Amniotic epithelial cell (primary cell): ENCODE measurements around the gene WFDC1.

Source experiments
- DNase-seq: peaks from one replicate; pipeline ENCODE4 v3.0.0-alpha.2; 2010; ENCODE audit warnings: low read depth

WFDC1 gene

DNA sequence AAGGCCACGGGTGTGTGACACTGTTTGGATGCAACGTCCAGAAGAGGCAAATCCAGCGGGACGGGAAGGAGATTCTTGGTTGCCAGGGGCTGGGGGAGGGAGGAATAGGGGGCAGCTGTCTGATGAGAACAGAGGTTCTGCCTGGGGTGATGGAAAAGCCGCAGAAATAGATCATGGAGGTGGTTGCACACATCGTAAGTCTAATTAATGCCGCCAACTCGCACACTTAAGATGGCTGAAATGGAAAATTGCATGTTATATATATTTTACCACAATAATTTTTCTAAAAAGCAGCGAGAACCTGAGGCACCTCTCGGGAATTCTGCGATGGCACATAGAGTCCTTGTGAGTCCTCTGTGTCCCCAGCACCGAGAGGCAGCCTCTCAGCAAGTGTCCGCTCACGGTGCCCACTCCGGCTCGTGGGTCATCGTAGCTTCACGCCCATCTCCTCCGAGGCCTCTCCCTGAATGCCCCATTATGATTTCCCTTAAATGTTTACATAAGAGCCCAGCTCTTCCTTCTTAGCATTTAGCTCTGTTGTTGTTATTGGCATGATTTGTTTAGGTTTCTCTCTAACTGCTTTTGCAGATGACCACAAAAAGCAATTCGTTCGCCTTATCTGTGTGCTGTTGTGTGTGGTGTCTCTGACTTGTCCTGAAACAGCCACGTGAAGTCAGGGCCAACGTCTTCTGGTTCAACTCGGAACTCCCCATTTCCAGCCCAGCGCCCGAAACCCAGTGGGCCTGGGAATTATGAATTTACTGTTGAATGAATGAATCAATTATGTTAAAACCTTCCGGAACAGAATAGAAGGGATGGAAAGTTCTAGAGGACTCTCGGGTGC, 7.7 kb downstream of the WFDC1 start:
- DNase-seq = no peak

DNA sequence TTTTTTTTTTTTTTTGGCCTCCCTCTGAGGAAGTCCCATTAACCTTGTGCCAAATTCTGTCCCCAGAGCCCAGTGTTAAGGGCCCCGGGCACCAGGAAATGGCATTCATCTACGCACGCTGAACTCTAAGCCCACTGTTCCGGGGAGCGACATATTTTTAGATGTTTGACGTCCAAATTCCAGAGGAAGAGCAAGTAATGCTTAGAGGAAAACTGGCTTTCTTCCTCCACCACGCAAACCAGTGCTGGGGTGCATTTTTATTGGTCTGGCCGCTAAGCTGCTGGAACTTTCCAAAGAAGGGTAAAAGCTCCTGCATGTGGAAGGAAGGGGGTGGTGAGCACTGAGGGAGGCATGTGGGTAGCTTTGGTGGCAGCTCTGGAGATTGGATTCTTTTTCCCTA, 8.3 kb downstream of the WFDC1 start:
- DNase-seq = no peak

DNA sequence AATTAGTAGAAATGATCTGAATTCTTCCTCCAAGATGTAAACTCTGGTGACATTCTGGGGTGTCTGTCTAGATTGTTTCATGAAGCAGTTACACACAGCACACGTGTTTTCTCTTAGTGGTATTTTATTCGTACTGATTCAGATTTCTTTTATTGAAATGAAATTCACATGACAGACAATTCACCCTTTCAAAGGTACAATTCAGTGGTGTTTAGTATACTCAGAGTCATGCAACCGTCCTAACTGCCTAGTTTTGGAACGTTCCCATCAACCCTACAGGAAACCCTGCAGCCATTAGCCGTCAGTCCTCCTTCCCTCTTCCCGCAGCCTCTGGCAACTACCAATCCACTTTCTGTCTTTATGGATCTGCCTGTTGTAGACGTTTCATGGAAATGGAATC, 8.8 kb downstream of the WFDC1 start:
- DNase-seq = no peak

DNA sequence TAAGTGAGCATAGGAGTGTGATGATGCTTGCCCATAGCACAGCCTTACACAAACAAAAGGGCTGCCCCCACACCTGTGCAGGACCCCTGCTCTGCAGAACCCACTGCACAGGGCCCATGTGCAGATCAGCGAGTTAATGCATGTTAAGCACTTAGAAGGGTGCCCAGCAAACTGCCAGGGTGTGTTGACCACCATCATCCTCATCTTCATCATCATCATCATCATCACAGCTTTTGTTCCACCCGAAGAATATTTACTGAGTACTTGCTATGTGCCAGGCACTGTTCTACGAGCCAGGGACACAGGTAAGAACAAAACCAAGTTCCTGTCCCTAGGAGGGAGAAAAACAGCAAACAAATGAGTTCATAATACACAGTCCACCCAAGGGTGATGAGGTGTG, 11.9 kb downstream of the WFDC1 start:
- no peak for DNase-seq

DNA sequence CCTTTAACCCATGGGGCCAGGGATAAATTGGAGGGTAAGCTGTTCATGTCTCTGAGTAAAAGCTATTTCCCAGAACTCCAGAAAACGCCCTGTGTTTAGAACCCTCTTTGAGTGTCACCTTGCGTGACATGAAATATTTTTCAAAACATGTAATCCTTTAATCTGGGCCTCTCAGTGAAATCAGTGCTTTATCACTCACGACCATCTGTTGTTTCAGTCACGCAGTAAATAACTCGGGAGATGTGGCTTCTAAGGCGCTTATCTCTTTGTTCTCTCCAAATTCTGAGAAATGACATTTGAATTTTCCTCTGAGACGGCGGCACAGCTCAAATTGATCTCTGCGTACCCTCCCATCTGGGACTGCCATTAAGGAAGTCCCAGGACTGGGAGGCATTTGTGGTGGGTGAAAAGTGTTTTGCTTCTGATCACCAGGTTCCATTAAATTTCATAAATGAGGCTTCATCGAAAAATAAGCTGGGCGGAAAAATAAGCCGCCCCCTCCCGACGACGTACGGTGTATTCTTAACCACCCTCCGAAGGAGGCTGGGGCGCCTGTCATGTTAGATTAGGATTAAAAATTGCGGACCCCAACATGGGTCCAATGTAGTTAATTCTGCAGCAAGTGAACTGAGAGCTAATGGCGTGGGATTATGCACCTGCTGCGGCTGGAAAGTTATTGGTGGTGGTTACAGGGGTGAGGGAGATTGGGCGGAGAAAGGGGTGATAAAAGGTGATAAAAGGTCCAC, 12.7 kb downstream of the WFDC1 start:
- DNase-seq = no peak

DNA sequence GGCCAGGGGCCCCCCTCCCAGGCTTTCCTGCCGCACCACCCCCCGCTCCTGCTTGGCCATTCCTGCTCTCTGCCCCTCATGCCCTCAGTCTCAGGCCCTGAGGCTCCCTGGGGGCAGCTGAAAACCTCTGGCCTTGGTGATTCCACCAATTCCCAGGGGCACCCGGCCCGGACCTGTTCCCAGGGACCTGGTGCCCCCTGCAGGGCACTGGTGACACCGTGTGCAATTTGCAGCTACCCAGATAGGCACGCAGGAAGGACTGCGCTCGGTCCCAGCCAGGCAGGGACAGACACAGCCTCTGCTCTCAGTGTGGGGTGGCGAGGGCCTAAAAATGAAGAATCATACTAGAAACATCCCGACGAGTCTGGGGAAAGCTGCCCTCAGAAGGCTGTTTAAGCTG, 13.4 kb downstream of the WFDC1 start:
- no peak for DNase-seq

DNA sequence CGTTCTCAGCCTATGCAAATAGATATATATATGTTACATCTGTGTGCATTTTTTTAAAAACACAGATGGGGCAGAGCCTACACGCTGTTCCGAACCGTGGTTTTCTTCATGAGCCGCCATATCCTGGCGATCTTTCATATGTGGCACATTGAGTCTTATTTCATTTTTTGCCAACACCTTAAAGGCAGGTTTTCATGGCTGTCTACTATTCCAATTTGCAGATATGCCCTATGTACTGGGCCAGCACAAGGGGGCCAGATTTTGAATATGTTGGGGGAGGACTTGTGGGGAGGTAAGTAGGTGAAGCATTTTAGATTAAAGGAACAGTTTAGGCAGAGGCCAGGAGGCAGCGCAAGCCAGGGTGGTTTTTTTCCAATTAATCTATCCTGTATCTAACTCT, 16.0 kb downstream of the WFDC1 start:
- DNase-seq = no peak

DNA sequence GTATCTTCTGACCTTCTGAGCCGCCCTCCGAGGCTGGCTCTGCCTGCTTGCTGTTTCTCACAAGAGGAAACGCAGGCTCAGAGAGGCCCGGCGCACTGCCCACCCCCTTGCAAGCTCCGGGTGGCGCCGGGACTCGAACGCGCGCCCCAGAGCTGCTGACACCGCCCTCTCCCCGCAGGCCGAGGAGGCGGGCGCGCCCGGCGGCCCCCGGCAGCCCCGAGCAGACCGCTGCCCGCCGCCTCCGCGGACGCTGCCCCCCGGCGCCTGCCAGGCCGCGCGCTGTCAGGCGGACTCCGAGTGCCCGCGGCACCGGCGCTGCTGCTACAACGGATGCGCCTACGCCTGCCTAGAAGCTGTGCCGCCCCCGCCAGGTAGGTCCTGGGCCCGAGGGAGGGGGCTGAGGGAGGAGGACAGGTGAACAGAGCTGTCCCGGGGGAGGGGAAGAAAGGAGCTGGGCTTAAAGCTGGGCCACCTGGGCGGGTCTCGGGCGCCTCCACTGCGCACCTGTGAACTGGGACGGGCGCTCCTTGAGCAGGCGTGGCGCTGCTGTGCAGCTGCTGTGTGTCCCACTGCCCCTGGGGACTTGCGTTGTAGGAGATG, 18.2 kb downstream of the WFDC1 start:
- DNase-seq = no peak

DNA sequence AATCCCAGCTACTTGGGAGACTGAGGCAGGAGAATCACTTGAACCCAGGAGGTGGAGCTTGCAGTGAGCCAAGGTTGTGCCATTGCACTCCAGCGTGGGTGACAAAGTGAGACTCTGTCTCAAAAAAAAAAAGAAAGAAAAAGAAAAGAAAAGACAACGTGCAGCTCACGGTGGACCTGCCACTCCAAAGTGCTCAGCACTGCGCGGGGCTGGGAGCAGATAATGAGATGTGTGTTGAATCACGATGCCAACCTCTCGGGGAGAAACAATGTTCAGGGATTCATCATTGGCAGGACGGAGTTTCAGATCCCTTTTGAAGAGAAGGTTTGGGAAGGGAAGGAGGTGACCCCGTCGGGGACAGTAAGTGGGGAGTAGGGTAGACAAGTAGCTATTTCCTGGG, 19.2 kb downstream of the WFDC1 start:
- DNase-seq = no peak

DNA sequence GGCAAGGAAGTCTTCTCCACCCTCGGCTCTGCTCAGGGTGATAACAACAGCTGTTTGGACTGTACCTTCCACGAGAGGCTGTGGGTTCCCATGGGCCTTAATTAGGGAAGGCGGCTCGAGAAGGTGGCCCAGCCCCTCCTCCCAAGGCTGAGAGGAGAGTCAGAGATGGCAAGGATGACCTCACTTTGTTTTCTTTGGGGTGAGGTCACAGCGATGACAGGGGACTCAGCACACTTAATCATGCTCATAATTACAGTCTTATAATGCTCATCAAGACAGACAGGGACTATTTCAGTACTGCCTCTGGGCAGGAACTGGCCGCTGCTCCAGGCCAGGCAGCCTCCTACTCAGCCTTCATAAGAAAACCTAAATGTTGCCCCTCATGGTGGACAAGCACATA, 19.7 kb downstream of the WFDC1 start:
- DNase-seq = no peak

DNA sequence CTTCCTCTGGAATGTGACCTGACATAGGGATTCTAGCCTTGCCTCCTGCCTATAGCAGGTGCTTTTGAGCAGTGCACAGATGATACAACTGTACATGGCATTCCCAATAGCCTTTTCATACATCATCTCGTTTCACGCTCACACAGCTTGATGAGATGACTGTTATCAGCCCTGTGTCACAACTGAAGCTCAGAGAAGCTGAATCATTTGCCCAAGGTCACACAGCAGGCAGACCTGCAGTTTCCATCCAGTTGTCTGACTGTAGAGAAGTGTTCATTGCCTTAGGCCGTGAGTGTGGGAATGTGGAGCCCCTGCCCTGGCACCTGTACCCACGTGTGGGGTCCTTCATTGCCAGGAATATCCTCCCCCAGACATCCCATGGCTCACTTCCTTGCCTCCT, 20.1 kb downstream of the WFDC1 start:
- peak; percentile 22 for DNase-seq

DNA sequence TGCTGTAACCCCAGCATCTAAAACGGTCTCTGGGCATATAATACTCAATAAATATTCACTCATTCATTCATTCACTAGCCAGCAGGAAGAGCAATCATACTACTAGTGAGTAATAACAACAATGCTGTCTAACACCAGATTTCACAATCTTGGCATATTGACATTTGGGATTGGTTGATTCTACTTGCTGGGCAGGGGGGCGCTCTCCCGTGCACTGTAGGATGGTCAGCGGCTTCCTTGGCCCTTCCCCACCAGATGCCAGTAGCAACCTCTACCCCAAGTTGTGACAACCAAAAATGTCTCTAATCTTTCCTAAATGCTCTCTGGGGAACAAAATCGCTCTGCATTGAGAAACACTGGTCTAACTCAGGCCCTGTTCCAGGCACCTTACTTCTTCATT, 20.7 kb downstream of the WFDC1 start:
- DNase-seq = peak; percentile 7

DNA sequence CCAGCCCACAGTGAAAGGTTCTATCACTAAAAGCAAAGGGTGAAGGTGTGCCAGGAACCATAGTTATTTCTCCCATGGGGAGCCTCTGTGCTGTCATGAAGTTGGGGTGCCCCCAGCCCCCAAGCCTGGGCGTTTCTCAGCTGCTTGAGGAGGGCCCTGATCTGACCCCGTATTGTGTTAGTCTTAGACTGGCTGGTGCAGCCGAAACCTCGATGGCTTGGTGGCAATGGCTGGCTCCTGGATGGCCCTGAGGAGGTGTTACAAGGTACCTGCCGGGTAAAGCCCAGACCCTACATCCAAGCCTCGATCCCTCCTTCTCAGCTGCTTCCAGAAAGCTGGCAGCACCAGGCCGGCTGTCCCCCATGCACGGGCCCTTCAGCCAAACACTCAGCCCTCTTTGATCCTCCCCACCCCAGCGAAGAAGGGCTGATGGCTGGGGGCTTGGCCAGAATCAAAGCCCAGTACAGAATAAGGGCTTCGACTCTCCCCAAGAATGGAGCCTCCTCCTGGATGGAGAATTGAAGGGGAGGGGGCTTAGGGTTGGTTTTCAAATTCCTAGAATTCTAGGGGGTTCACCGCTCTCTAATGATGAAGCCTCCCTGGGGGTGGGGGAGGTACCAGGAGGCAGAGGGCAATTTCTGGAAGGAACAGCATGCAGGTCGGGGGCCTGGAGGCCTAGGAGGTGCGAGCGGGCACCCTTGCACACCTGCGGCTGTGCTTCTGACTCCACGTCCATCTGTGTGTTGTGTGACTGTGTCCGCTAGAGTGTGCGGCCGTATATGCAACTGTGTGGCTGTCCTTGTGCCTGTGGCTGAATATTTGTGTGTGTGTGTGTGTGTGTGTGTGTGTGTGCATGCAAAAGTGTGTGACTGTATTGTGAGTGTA, 23.7 kb downstream of the WFDC1 start:
- no peak for DNase-seq

DNA sequence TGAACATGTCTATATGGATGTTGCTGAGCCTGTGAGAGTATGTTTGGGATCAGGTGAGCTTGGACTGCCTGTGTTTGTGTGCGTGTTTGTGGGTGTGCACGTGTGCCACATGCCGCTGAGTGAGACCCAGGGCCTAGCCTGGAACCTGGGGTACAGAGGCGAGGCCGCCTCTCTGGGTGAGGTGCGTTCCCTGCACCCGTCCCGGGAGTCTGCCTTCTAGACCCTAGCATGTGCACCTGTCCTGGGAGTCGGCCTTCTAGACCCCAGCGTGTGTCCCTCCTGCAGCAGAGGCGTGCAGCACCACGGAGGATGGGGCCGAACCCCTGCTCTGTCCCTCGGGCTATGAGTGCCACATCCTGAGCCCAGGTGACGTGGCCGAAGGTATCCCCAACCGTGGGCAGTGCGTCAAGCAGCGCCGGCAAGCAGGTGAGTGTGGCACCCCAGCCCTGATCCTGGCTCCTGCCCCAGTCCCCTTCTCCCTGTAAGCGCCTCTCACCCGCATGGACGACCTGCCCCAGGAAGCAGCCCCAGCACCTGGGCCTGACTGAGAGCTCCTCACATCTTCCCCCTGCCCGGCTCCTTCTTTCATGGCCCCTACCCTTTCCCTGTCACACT, 24.6 kb downstream of the WFDC1 start:
- no peak for DNase-seq

DNA sequence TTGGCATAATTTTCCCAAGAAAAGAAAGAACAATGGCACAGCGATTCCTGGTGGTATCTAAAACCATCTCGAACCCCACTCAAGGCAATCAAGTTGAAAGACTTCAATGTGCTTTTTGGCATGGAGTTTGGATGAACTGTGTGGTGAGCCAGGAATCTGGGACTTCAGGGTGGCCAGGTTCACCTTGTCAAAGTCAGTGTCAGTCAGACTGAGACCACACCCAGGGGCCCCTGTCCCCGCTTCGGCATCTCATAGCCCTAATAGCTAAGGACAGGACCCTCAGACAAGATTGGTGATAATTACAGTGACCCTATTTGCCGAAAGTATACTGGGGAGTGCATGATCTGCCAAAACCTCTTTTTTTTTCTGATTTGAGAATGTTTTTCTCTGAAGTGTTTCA, 25.8 kb downstream of the WFDC1 start:
- DNase-seq = no peak

DNA sequence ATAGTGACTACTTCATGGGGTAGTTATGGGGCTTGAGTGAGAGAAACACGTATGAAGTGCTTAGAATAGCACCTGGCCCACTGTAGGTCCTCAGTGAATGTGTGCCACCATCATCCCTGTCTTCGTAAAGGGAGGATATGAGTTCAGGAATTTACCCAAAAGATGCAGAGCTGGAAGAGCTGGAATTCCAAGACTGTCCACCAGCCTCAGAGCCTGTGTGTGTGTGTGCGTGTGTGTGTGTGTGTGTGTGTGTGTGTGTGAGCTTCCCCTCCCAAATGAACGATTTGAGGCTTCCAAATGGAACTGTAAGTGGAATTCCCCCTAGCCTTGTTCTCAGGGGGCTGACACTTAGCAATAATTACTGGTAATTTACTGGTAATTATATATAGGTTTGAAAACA, 27.3 kb downstream of the WFDC1 start:
- no peak for DNase-seq

DNA sequence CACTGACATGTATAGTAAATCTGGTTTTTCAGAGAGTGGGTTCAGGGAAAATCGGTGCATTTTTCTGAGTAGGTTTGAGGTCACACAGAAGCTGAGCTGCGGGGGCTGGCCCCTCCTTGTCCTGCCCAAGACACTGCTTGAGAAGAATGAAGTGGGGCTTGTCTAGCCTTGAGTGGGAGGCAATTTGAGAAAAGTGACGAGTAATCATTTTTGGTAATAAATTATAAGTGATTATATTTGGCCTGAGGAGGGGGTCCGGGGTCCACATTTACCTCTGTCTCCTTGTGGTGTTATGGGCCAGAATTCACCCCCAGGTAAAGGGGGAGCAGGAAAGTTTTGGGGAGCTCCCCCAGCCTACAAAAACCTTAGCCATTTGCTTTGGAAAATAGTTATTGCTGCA, 28.1 kb downstream of the WFDC1 start:
- DNase-seq = no peak

DNA sequence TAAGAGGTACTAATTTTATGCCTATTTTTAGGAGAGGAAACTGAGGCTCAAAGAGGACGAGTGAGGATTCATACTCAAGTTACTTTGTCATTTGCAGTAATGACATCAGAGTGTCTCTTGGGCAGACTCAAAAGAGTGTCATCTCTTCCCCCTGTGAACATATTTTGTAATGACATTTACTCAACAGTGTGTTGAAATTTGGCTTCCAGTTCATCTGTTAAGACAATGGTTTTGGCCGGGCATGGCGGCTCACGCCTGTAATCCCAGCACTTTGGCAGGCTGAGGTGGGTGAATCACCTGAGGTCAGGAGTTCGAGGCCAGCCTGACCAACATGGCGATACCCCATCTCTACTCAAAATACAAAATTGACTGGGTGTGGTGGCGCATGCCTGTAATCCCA, 28.9 kb downstream of the WFDC1 start:
- peak; percentile 11 for DNase-seq

DNA sequence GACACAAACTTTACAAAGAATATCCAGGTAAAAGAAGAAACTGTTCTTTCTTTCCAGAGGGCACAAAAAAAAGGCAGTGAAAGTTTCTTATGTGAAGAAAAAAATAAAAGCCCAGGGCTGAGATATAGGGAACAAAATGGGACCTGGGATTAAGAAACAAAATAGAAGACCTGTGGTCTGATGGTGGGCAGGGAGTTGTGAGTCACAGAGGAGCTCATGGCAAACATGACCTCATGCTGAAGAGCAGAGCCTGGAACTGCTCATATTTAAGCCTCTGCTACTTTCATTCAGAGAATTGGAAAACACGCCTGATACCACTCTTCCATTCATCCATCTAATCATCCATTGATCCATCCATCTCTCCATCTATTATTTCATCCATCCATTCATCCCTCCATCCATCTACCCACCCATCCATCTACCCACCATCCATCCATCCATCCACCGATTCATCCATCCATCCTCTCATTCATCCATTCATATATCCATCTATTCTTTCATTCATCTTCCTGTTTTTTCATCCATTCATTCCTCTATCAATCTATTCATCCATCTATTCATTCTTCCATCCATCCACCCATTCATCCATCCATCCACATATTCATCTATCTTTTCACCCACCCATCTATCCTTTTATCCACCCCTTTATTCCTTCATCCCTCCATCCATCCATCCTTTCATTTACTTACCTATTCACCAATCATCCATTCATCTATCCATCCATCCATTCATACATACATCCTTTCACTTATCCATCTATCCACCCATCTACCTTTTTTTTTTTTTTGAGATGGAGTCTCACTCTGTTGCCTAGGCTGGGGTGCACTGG, 30.0 kb downstream of the WFDC1 start:
- peak; percentile 16 for DNase-seq

DNA sequence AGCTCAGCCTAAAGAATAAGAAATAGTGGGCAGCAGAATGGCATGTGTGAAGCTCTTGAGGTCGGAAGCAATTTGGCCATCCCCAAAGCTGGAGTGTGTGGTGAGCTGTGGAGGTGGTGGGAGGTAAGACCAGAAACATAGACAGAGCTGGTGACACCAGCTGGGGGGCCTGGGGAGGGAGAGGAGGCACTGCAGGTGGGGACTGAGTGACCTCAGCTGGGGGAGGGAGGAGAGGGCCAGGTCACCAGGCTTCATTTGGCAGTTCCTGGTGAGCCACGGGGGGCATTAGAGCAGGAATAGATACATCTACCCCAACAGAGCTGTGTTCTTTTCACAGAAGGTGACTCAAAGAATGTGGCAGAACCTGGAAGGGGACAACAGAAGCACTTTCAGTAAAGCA, 31.9 kb downstream of the WFDC1 start:
- DNase-seq = no peak
